A673 (cell line): ENCODE measurements around the gene RPS6KC1. TPM values are rescaled to one million over a fixed set of nuclear protein-coding genes. Genes with fewer than 3 reads are reported as not detected.

ENCODE experiments used
- BruUV-seq: library from RNA; stranded (reverse); fragments of 400-500 nt; replicated peaks from 2 replicates; lab custom pipeline; 2021; lab: Mats Ljungman, UMichigan
- CTCF ChIA-PET: fragments of 300-600 bp; sonication (Branson Sonifier 250); formaldehyde crosslinking; loops from one replicate; lab custom pipeline; 2022; ENCODE audit warnings: antibody characterized with exemption; lab: Charles Lee
- POLR2A ChIA-PET: fragments of 300-600 bp; sonication (Branson Sonifier 250); formaldehyde crosslinking; loops from one replicate; lab custom pipeline; 2022; ENCODE audit warnings: antibody characterized with exemption; ENCODE audit not compliant: low non-redundant PET; lab: Charles Lee
- DNase-seq: peaks from one replicate; pipeline ENCODE4 v3.0.0-alpha.2; 2015; ENCODE audit warnings: low spot score
- H3K27ac ChIP-seq: fragments of 200-600 bp; sonication (generic); 2 replicates; pipeline ENCODE4 v1.5.1; 2016; ENCODE audit warnings: mixed run types, low read depth, mild to moderate bottlenecking, mixed read lengths, antibody characterized with exemption, low read length; ENCODE audit not compliant: poor library complexity, severe bottlenecking
- H3K27me3 ChIP-seq: fragments of 200-600 bp; sonication (generic); replicated peaks from 2 replicates; pipeline ENCODE4 v1.6.1; 2017; ENCODE audit warnings: mixed run types, low read depth, mild to moderate bottlenecking, mixed read lengths, antibody characterized with exemption, low read length; ENCODE audit not compliant: insufficient read depth, poor library complexity
- H3K36me3 ChIP-seq: fragments of 200-600 bp; sonication (generic); 2 replicates; pipeline ENCODE4 v1.6.1; 2016; ENCODE audit warnings: mixed run types, mild to moderate bottlenecking, mixed read lengths, antibody characterized with exemption, low read length; ENCODE audit not compliant: insufficient read depth, poor library complexity, severe bottlenecking
- H3K4me1 ChIP-seq: fragments of 200-600 bp; sonication (generic); 2 replicates; pipeline ENCODE4 v1.6.1; 2017; ENCODE audit warnings: mixed run types, mild to moderate bottlenecking, mixed read lengths, antibody characterized with exemption, low read length; ENCODE audit not compliant: insufficient read depth, poor library complexity, severe bottlenecking
- H3K4me3 ChIP-seq: fragments of 200-600 bp; sonication (generic); 2 replicates; pipeline ENCODE4 v1.5.1; 2016; ENCODE audit warnings: low read depth, mixed run types, mild to moderate bottlenecking, mixed read lengths, low read length; ENCODE audit not compliant: poor library complexity, severe bottlenecking
- H3K9me3 ChIP-seq: fragments of 200-600 bp; sonication (generic); 2 replicates; pipeline ENCODE4 v1.6.1; 2016; ENCODE audit warnings: mixed run types, low read depth, mild to moderate bottlenecking, mixed read lengths, antibody characterized with exemption, low read length; ENCODE audit not compliant: poor library complexity, severe bottlenecking
- CTCF ChIP-seq: fragments of 300-800, 200-600 bp; sonication (generic); conservative IDR thresholded peaks from 2 replicates; pipeline ENCODE4 v1.5.1; 2017; ENCODE audit warnings: low read depth, mild to moderate bottlenecking, antibody characterized with exemption, low read length, moderate library complexity, mixed read lengths
- EZH2 ChIP-seq: fragments of 200-600 bp; sonication (generic); IDR thresholded peaks from 2 replicates; pipeline ENCODE4 v1.6.1; 2017; ENCODE audit warnings: borderline replicate concordance, low read depth, mild to moderate bottlenecking, mixed read lengths, antibody characterized with exemption, low read length; ENCODE audit not compliant: poor library complexity, severe bottlenecking
- intact Hi-C: fragments of 100-400 bp; cut with micrococcal nuclease; formaldehyde crosslinking; loops from one replicate; pipeline ENCODE4 v1.10.0; 2022; ENCODE audit not compliant: unreplicated experiment
- total RNA-seq: library from RNA; stranded (reverse); gene quantifications from 2 replicates; pipeline ENCODE4 v1.2.3, GENCODE V29; 2021

The RPS6KC1 gene
- total RNA-seq, 1 experiment from 2014 or later, result 17.1 TPM

- ChIA-PET CTCF (no interaction called here), POLR2A (no interaction called here)
- no peak overlapping the region for H3K27ac ChIP-seq
- no peaks in the 10 kb centered on the region for H3K9me3 ChIP-seq
- DNase-seq, result no peak
- no peaks in the 10 kb centered on the region for H3K36me3 ChIP-seq
- no peaks in the 10 kb centered on the region for H3K27me3 ChIP-seq
- TF ChIP-seq CTCF (no peak), EZH2 (no peak)
- no peak overlapping the region for H3K4me3 ChIP-seq
- BruUV-seq, result no TSS peak
- intact Hi-C loops, result no loop called here
- H3K4me1 ChIP-seq, result no peaks in the 10 kb centered on the region
Measured at GRCh38 chr1:213292614-213293013, 241.6 kb downstream of the RPS6KC1 start.

GRCh38 chr1:213295860-213296259 is 244.8 kb downstream of the RPS6KC1 start:
- no peak for DNase-seq
- intact Hi-C loops, result no loop called here
- CTCF ChIA-PET, result no interaction called here
- Histone ChIP-seq H3K4me1 (no peaks in the 10 kb centered on the region), H3K27me3 (no peaks in the 10 kb centered on the region), H3K27ac (no peak overlapping the region), H3K4me3 (no peak overlapping the region), H3K36me3 (no peaks in the 10 kb centered on the region), H3K9me3 (no peaks in the 10 kb centered on the region)
- no TSS peak for BruUV-seq
- TF ChIP-seq CTCF, result no peak
- POLR2A ChIA-PET, result no interaction called here

- no peak overlapping the region for H3K27ac ChIP-seq
- TF ChIP-seq CTCF (no peak), EZH2 (no peak)
- CTCF ChIA-PET, result no interaction called here
- H3K27me3 ChIP-seq, result no peaks in the 10 kb centered on the region
- H3K4me1 ChIP-seq, result no peaks in the 10 kb centered on the region
- H3K4me3 ChIP-seq, result no peak overlapping the region
- intact Hi-C loops, result no loop called here
- H3K36me3 ChIP-seq, result no peaks in the 10 kb centered on the region
- no TSS peak for BruUV-seq
- no peaks in the 10 kb centered on the region for H3K9me3 ChIP-seq
- DNase-seq, result no peak
- POLR2A ChIA-PET, result no interaction called here
Measured at GRCh38 chr1:213296558-213296957, 245.5 kb downstream of the RPS6KC1 start.
